ENCODE measurements around the gene TMPRSS11A. TPM values are rescaled to one million over a fixed set of nuclear protein-coding genes. Genes with fewer than 3 reads are reported as not detected.

Gene TMPRSS11A
- total and polyA plus RNA-seq, 2 of the 13 experiments (the other 11 are each of a cell fraction or from before 2014, with no cell fraction given): not detected

GRCh38 chr4:67935888-67936287 is 27.4 kb downstream of the TMPRSS11A start:
- ChIA-PET CTCF (ENCODE audit: low intra/inter-chr PET ratio, low total read pairs) (no interaction called here), POLR2A (no interaction called here)
- H3K9ac ChIP-seq (ENCODE audit: insufficient read depth, low read depth, low read length): no peak overlapping the region
- H3K4me3 ChIP-seq (replicated peaks in 1 of 3; ENCODE audit: insufficient read depth in 1 of 3, low read depth in 2 of 3, low read length in 3 of 3): no peak overlapping the region
- no peaks in the 10 kb centered on the region for H3K9me3 ChIP-seq (ENCODE audit: low read length)
- FAIRE-seq (no peak), DNase-seq (ENCODE audit: low spot score) (no peak), ATAC-seq (no peak)
- H3K4me1 ChIP-seq (ENCODE audit: insufficient read depth, low read length): no peaks in the 10 kb centered on the region
- H2AFZ ChIP-seq (ENCODE audit: low read length): no peak overlapping the region
- H3K79me2 ChIP-seq (ENCODE audit: insufficient read depth, low read length): no peaks in the 10 kb centered on the region
- in situ Hi-C loops (cut with HindIII; ENCODE audit: extremely low pct_ligation_motif_present, low pct_unique_long_range_greater_than_20kb): no loop called here
- no peaks in the 10 kb centered on the region; the same call in 1 of the 2 replicates for H4K20me1 ChIP-seq (ENCODE audit: insufficient read depth, low read length)
- intact Hi-C loops (cut with micrococcal nuclease; ENCODE audit: unreplicated experiment): no loop called here
- WGBS (ENCODE audit: low lambda C conversion rate): 0% methylated on average over 2 of the region's 2 CpGs
- H3K27ac ChIP-seq (ENCODE audit: extremely low read length, insufficient read depth, low read length): no peak overlapping the region
- H3K27me3 ChIP-seq (ENCODE audit: control insufficient read depth in 1 of 2, insufficient read depth in 2 of 2, low read length in 2 of 2): no peaks in the 10 kb centered on the region; a peak in 1 of 5 replicates
- no TSS peak for BruUV-seq (replicated peaks)
- H3K36me3 ChIP-seq (replicated peaks in 1 of 2; ENCODE audit: control insufficient read depth in 1 of 2, insufficient read depth in 2 of 2, low read length in 2 of 2): no peaks in the 10 kb centered on the region
- no peak overlapping the region for H3K4me2 ChIP-seq (ENCODE audit: low read depth, low read length)
- TF ChIP-seq NFIC (IDR thresholded peaks at IDR 0.05; ENCODE audit: low read length) (no peak), ARNTL (CRISPR knock-in tag; IDR thresholded peaks at IDR 0.05) (no peak), HDAC2 (CRISPR knock-in tag; IDR thresholded peaks at IDR 0.05) (no peak), ZBTB2 (CRISPR knock-in tag; IDR thresholded peaks at IDR 0.05; ENCODE audit: low read depth) (no peak), NCOA2 (CRISPR knock-in tag; IDR thresholded peaks at IDR 0.05) (no peak)

DNA sequence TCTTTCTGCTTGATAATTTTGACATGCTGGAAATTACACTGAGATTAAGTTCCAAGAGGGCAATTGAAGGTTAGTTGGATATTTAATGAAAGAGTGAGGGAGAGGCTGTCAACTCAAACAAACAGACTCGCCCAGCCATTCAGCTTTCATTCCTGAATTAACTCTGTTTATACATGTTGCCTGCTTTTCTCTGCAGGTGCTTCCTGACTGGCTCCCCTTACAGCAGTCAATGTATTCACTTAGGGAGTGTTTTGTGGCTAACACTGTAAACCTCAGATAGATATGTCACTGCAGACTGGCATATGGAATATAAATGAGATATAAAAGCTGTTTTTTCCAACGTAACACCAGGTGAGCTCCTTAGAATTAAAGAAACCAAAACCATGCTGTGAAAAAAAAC is 28.7 kb downstream of the TMPRSS11A start:
- POLR2A ChIA-PET: no interaction called here
- CTCF ChIA-PET (ENCODE audit: low intra/inter-chr PET ratio, low total read pairs): no interaction called here
- no peak overlapping the region for H3K4me2 ChIP-seq (ENCODE audit: low read depth, low read length)

More for the DNA sequence above, 28.7 kb downstream of the TMPRSS11A start:
- Histone ChIP-seq H3K4me1 (ENCODE audit: insufficient read depth, low read length) (no peaks in the 10 kb centered on the region), H3K36me3 (replicated peaks in 1 of 2; ENCODE audit: control insufficient read depth in 1 of 2, insufficient read depth in 2 of 2, low read length in 2 of 2) (no peaks in the 10 kb centered on the region), H3K27me3 (ENCODE audit: control insufficient read depth in 1 of 2, insufficient read depth in 2 of 2, low read length in 2 of 2) (no peaks in the 10 kb centered on the region; a peak in 1 of 5 replicates), H3K9ac (ENCODE audit: insufficient read depth, low read depth, low read length) (no peak overlapping the region), H3K79me2 (ENCODE audit: insufficient read depth, low read length) (no peaks in the 10 kb centered on the region), H3K27ac (ENCODE audit: extremely low read length, insufficient read depth, low read length) (no peak overlapping the region), H2AFZ (ENCODE audit: low read length) (no peak overlapping the region), H3K4me3 (replicated peaks in 1 of 3; ENCODE audit: insufficient read depth in 1 of 3, low read depth in 2 of 3, low read length in 3 of 3) (no peak overlapping the region), H4K20me1 (ENCODE audit: insufficient read depth, low read length) (no peaks in the 10 kb centered on the region; the same call in 1 of the 2 replicates), H3K9me3 (ENCODE audit: low read length) (no peaks in the 10 kb centered on the region)
- intact Hi-C loops (cut with micrococcal nuclease; ENCODE audit: unreplicated experiment) (no loop called here), in situ Hi-C loops (cut with HindIII; ENCODE audit: extremely low pct_ligation_motif_present, low pct_unique_long_range_greater_than_20kb) (no loop called here)
- FAIRE-seq (no peak), ATAC-seq (no peak), DNase-seq (ENCODE audit: low spot score) (no peak)
- TF ChIP-seq, protein P1, sequence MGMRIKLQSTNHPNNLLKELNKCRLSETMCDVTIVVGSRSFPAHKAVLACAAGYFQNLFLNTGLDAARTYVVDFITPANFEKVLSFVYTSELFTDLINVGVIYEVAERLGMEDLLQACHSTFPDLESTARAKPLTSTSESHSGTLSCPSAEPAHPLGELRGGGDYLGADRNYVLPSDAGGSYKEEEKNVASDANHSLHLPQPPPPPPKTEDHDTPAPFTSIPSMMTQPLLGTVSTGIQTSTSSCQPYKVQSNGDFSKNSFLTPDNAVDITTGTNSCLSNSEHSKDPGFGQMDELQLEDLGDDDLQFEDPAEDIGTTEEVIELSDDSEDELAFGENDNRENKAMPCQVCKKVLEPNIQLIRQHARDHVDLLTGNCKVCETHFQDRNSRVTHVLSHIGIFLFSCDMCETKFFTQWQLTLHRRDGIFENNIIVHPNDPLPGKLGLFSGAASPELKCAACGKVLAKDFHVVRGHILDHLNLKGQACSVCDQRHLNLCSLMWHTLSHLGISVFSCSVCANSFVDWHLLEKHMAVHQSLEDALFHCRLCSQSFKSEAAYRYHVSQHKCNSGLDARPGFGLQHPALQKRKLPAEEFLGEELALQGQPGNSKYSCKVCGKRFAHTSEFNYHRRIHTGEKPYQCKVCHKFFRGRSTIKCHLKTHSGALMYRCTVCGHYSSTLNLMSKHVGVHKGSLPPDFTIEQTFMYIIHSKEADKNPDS (CRISPR knock-in tag; IDR thresholded peaks at IDR 0.05): no peak
- TF ChIP-seq MBNL3 (CRISPR knock-in tag; conservative IDR thresholded peaks at IDR 0.05) (no peak), ZNF556 (CRISPR knock-in tag; IDR thresholded peaks at IDR 0.05; ENCODE audit: borderline replicate concordance) (no peak), ZXDC (CRISPR knock-in tag; IDR thresholded peaks at IDR 0.05) (no peak), XBP1 (CRISPR knock-in tag; IDR thresholded peaks at IDR 0.05) (no peak), E2F5 (CRISPR knock-in tag; conservative IDR thresholded peaks at IDR 0.05) (no peak)
- 5% methylated on average over 2 of the region's 2 CpGs for WGBS (ENCODE audit: low lambda C conversion rate)
- BruUV-seq (replicated peaks): no TSS peak

All from HepG2 (cell line).